ENCODE measurements around the gene RASSF7.

GRCh38 chr11:538431-539051 is 22.2 kb upstream of the RASSF7 start:
- TF ChIP-seq POLR2A (IDR thresholded peaks at IDR 0.05; ENCODE audit: low read depth, low read length) (no peak), POLR2AphosphoS5 (IDR thresholded peaks at IDR 0.05; ENCODE audit: low read depth, low read length) (no peak), PAX5 (IDR thresholded peaks at IDR 0.05; ENCODE audit: insufficient read depth, low read length, severe bottlenecking) (no peak)

All from GM12891 (cell line).